Hematopoietic multipotent progenitor cell treated with erythropoietin and hydrocortisone succinate and interleukin-3 and kit ligand, for 4 days (in vitro differentiated cells): ENCODE data around the gene ADH4.
"Not testable (repeated sequence)": the region's sequence is repeated elsewhere in the genome, so short reads cannot be mapped to it uniquely, and the experiment has no call there.

Experiments
- DNase-seq: peaks from one replicate; pipeline ENCODE4 v3.0.0-alpha.2; 2015

ADH4 gene

DNA sequence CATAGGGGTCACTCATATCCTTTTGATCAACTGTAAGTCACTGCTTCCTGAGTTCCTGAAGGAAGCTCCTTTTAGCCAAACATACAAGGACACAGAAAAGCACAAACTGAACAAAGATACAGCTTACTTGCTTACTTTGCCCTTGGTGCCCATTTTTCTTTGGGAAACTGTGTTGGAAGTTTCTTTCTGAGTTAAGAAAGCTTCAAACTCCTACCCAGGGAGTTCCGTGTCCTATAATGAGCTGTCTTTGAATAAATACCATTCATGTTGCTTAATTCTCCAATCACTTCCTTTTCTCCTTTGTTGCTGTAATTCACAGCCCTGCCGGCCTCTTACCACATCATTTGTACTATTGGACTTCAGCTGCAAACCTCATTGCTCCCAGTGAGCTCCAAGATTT lies at the start of gene ADH4:
Gene ADH4, minus strand, starts transcription at position 228 of the 400 bp plus-strand sequence. Its CDS starts 75 bp downstream, at position 153.
- DNase-seq = no peak

DNA sequence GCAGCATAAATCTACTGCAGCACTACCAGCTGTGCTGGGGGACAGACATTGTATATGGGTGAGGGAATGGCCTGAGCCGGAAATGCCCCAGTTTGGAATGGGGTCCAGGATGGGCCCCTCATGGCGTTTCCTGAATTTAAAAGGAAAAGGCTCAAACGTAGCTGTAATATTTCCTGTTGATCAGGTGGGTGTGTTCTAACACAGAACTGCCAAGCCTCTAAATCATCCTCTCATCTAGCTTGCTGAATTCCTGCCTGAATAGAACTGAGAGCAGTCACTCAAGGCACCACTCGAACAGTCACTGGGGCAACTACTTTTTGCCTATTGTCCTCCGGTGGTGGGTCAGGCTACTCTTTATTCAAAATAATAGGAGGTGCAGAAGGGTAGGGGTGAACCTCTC lies 46.2 kb upstream of the ADH4 start:
- DNase-seq = no peak

DNA sequence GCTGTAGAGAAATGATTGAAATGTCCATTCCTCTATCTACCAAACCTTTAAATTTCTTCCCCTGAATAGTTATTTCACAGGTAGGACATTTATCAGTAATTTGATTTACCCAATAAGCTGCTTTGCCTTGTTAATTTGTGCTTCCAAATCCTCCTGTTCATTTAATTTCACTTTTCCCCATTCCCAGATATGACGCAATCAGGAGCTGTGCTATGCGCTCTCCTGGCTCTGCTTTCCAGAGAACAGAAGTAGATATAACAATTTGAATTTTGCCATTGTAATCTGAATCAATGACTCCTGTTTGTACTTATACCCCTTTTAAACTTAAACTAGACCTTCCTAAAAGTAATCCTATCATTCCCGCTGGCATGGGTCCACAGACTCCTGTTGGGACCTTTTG lies 45.8 kb upstream of the ADH4 start:
- DNase-seq = not testable (repeated sequence)

DNA sequence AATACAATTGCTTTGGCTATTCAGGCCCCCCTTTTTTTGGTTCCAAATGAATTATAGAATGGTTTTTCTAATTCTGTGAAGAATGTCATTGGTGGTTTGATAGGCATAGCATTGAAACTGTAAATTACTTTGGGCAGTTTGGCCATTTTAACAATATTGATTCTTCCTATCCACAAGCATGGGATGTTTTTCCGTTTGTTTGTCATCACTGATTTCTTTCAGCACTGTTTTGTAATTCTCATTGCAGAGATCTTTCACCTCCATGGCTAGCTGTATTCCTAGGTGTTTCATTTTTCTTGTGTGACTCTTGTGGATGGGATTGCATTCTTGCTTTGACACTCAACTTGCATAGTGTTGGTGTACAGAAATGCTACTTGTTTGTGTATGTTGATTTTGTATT lies 41.9 kb upstream of the ADH4 start:
- DNase-seq = no peak

DNA sequence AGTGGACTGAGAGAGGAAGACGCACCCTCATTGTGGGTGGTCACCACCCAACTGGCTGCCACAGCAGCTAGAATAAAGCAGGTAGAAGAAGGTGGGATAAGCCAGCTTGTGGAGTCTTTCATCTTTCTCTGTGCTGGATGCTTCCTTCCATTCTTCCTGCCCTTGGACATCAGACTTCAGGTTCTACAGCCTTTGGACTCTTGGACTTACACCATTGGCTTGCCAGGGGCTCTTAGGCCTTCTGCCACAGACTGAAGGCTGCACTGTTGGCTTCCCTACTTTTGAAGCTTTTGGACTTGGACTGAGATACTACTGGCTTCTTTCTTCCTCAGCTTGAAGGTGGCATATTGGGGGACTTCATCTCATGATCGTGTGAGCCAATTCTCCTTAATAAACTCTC lies 41.5 kb upstream of the ADH4 start:
- DNase-seq = no peak

DNA sequence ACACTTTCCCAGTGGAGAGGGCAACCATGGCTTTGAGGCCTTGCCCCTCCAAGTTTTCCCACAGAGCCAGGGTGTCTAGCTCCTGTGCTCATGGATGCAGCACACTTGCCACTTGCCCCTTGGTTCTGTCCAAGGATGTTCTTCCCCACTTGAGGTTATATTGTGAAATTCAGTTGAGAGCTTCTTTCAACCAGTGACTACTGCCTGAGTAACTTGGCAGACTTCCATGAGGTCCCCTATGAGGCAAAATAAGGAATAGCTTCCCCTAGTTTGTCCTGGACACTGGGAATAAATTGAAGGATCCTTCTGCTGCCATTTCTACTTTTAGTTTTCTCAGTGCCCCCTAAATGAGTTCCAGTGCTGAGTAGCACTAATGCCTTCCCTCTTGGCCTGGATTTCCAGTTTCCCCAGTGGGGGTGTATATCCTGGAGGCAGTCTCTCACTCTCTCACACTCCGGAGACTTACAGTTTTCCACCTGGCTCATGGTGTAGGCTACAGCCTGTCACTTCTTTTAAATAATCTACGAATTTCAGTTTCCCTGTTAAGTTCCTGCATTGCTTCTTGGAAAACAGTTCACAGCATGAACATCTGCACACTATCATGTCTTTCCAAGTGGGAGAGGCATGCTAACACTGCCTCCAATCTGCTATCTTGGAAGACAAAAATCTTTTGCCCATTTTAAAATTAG lies 36.4 kb upstream of the ADH4 start:
- DNase-seq = no peak

DNA sequence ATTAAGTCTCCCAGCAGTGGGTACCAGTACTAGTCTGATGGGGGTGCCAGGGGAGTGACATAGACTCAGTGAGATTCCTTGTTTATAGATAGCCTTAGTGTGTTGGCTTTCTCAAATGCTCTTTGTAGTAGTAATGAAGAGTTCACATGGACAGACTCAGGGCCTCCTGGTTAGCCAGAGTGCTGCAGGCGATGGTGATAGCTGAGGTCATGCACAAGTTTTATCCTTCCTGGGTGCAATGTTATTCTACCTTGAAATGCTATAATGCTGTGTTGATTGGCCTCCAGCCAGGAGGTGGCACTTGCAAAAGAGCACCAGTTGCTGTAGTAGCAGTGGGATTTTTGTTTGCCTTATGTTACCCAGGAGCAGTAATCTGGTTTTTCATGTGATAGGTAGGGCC lies 35.5 kb upstream of the ADH4 start:
- no peak for DNase-seq

DNA sequence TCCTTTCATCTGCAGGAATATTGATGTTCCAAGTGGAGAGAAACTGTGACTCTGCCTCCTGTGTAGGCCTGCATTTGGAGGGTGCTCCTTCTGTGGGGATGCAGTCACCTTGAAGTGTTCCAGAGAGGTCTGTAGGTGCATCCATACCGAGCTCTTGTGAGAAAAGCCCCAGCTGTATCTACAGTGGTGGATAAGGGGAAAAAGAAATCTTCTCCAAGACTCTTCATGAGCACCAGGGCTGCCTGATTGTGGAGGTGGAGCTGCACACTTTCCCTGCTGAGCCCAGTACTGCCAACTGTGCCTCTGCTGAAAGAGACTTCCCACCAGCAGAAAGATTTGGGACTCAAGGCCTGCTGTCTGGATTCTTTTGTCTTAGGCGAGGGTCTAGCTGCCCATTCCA lies 35.1 kb upstream of the ADH4 start:
- no peak for DNase-seq

DNA sequence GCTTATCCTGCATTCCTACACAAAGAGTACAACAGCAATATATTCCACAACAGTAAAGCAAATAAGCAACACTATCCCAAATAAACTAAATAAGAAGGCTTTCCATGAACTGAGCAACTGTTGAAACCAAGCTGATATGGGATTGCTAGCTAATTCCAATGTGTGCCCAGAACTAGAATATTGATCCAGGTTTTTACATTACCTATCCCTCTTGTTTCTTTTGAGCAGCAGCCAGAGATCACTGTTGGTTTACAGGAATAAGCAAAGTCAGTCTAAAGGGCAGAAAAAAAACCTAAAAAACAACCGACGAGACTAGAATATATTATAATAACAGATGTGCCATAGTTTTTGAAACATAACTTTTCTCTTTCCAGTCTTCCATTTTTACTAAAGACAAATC lies 22.4 kb upstream of the ADH4 start:
- no peak for DNase-seq

DNA sequence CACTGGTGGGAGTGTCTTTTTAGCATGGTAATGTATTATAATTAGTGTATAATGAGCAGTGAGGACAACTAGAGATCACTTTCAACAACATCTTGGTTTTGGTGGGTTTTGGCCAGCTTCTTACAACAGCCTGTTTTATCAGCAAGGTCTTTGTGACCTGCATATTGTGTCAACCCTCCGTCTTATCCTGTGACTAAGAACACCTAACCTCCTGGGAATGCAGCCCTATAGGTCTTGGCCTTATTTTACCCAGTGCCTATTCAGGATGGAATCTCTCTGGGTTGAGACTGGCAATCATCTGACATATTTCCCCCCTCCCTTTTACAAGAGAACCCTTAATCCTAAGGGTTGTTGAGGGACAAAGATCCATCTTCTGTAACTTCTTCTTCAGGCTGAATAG lies 21.9 kb upstream of the ADH4 start:
- no peak for DNase-seq

DNA sequence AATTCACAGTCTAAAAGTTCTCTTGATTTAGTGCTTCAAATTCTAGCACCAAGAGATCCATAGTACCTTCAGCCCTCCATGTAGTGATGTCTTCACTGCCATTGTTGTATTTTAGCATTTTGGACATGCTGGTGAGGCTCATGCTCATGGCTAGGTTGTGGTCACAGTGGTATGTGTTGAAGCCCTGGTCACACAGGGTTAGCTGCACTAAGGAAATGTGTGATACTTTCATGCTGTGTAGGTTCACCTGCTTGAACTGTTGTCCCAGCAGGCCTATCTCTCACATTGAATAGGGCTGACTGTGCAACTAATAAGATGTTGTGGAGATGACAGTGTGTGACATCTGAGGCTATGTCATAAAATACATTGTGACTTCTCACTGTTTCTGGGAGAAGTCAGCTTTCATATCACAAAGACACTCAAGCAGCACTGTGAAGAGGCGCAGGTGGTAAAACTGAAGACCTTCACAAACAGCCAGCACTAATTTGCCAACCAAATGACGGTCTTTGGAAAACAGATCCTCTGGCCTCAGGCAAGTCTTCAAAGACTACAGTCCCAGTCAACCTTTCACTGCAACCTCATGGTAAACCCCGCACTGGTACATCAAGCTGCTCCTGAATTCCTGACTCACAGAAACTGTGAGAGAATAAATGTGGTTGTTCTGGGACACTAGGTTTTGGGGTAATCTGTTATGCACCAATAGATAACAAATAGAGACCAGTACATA lies 17.4 kb upstream of the ADH4 start:
- DNase-seq = no peak

DNA sequence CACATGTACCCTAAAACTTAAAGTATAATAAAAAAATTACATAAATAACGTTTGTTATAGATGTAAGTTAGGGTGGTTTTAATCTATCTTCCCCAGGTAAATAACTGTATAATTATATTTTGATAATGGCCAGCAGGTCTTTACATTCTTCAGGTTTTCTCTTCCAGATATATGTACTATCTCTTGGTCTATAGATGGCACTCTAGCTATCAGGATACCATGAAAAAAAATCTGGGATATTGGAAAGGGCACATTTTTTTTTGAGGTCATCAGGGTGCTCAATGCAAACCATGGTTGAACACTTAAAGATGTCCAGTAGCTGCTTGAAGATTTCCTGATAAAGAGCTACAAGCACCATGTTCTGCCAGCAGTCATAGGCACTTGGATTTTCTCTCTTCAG lies 15.6 kb upstream of the ADH4 start:
- no peak for DNase-seq

DNA sequence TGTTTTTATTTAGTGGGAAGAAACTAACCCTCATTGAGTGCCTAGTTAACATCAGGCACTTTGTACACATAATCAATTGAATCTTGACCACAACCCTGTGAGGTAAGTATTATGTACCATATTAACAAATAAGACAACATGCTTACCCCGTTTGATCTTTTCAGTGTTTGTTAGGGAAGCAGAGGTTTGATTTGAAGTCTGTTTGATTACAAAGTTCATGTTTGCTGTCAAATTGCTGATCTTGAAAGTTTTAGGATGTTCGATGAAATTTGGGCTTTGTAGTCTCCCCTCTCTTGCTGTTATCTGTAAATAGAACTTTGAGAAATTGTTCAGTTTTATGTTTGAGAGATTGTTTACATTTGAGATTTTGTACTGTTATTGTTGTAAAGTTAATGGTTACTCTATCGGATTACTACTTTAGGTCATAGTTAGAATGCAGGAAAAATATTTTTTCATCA lies 13.4 kb upstream of the ADH4 start:
- DNase-seq = no peak

DNA sequence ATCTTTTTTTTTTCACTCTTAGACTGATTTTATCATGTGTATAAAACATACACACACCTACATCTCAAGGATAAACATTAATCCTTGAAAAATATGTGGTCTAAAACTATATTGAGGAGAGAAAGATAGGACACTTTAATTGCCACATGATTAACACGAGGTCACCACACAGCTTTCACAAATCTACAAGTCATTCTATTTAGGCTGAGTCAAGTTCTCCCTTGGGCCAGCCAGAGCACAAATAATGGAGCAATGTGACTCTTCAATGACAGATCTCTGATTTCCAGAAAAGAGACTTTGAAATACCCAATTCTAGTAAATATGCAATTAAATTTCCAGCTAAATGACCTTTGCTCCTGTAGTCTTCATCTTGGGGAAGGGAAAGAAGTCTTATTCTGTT lies 12.9 kb upstream of the ADH4 start:
- no peak for DNase-seq

DNA sequence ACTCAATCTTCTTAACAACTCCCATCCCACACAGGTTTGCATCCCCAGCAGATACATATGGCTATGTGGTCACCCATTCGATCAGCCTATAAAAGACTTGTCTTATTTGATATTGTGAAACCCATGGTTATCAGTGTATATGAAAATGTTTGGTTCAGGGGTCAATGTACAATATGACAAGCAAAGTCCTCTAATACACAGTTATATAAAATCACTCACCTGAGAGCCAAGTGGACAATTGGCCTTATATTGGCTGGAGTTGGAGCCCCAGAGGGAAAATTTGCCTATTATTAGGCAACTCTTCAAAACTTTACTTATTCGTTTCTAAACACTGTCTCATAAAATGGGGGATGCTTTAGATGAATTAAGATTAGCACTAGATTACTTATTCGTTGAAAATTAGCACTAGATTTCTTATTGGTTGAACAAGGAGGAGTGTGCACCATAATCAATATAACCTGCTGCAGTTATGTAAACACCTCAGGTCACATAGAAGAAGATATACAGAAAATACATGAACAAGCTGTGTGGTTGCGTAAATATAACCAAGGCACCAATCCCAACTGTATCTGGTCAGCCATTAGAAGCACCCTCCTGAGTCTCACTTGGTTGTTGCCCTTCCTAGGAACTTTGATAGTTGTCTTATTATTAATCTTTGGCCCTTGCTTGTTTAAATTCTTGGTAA lies 10.7 kb upstream of the ADH4 start:
- no peak for DNase-seq

DNA sequence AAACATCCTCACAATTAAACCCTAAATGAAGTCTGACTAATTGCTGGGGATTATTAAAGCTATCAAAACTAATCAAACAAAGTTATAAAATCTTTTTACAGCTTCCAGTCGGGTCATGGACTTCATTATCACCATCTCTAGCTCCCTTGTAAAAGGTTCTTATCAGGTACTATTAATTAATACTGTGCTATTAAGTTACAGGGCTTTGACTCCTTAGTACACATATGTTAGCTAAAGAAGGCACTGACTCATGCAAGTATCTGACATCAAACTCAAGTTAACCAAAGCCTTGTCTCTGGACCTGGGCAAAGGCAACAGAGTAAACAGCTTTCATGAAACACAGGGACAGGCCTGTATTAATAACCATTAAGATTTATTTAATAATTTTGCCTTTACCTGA lies 7.9 kb upstream of the ADH4 start:
- no peak for DNase-seq

DNA sequence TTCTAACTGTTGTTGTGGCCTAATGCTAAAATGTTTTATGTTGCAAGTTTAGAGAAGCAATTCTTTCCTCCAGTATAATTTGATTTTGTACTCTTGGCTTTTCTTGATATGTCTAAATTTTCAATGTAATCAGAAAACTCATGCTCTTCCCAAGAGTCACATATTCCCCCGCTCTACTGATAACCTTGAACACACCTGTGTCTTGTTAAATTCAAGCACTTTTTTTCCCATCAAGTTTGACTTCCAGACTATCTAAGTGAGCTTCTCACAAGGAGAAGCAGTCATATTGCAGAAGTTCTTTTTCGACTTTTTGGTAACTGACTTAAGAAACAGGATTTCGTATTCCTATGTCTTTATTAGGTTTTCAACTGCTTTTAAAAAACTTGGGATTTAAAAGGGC lies 7.4 kb upstream of the ADH4 start:
- no peak for DNase-seq

DNA sequence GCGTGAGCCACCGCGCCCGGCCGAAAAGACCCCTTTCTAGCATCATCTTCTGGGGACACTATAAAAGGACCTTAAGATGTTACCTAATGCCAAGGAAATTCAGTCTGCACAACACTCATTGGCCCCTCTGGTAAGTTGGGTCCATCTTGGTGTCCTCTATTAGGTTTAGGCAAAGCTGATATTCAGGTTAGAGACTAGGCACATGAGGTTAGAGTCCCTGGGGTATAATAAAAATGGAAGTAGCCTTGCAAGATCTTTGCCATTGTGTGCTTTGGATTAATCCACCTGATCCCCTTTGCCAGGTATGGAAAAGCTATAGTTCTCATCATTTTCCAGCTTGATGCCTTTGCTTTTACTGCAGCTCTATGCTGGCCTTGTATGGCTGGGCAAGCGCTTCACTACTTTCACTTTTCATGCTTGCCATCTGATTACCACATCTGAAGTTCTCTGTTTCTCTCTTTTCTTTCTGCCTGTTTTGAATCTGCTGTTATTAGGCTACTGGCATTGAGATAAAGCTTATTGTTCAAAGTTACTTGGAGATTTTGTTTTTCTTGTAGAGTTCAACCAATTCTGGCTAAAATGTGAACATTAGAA lies 5.4 kb upstream of the ADH4 start:
- DNase-seq = no peak

DNA sequence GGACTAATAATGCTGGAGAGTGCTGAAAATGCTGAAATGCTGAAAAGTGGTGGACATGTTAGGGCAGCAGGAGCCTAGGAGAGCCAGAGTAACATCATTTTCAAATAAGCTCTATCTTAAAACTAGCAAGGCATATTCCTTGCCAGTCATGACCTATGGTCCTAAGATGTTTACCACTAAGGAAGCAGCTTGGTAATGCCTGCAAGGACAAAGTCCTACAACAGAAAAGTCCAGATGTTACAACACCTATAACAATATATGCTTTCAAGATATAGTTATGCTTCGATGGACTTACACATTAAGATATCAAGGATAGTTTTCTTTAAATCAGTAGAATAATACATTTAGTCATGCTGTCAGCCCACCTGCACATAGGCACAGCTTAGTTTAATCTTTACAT lies 4.5 kb upstream of the ADH4 start:
- no peak for DNase-seq

DNA sequence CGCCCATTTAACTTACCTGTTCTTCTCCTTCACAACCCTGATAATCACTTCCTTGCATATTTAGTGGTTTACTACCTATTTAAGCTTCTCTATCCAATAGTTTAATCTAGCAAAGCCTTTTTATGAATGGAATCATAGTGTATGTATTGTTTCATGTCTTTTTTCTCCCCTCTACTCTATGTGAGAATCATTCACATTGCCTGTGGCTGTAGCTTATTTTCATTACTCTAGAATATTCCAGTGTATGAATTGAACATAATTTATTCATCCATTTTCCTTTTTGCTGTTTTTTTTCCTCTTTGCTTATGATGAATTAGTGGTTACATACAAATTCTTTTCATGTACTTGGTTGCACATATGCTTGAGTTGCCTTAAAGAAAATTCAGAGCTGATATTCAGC lies 490 bp upstream of the ADH4 start:
- DNase-seq = no peak

DNA sequence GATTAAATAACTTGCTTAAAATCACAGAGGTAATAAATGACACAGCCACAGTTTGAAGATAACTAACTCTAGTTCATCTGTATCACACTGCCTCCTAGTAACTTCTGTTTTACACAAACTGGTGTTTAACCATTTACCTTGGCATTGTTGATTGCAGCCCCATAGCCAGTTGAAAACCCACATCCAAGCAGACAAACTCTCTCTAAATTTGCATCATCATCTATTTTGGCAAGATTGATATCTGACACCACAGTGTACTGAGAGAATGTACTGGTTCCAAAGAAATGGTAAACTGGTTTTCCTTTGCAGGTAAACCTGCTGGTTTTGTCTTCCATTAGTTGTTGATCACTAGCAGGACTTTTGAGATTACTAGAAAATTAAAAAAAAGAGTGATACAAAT lies 7.8 kb downstream of the ADH4 start:
- no peak for DNase-seq

DNA sequence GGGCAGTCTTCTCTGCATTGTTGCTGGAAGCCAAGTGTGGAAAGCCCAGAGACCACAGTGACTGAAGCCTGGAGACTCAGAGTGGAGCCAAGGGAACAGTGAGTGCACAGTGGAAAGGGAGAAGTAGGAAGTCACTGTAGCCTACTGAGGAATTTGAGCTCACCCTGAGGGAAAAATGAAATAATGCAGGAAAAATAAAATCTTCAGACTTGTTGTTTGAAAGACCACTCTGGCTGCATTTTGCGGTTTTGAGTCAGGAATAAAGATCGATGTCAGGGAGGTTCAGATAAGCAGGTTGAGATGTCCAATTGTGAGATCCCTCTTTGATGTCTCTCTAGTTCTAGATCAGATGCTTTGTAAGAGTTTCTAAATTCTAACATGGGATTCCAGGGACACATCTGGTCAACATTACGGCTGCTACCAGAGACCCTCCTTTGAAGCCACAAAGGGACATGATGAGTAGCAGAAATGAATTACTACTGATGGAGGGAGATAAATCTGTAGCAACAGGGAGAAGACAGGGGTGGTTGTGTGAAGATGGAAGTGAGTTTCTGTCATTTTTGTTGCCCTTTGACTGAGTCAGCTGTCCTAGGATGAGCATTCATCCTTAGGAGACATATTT lies 8.4 kb downstream of the ADH4 start:
- no peak for DNase-seq

DNA sequence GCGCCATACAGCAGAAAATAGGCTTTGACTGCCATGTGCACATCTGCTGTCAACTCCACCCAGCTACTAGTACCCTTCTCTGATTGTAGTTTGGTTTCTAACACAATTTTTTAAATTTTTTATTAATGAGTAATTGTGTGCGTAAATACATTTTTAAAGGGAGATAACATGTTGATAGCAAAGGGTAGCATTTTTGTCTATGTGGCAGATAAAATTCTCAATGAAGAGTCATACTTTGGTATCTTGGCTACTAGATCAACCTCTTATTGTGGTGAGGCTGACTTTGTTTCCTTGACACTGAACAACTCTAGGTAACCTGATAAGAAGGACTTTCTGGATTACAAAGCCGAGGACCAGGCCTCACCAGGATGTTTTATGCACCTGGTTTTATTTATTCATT lies 9.5 kb downstream of the ADH4 start:
- no peak for DNase-seq
